ENCODE measurements around the gene EMILIN2. TPM values are rescaled to one million over a fixed set of nuclear protein-coding genes. Genes with fewer than 3 reads are reported as not detected.
"Not testable (repeated sequence)": the region's sequence is repeated elsewhere in the genome, so short reads cannot be mapped to it uniquely, and the experiment has no call there.

EMILIN2 gene
- 10 to 100 TPM; 25.4 to 26.3 TPM for total RNA-seq

GRCh38 chr18:2846636-2847316 lies at the start of gene EMILIN2:
Gene EMILIN2 (plus strand): TSS chr18:2847006. CDS start chr18:2847189, 183 bp downstream.
- ChIA-PET POLR2A (no interaction called here), CTCF (interaction anchor here (1.2 kb wide), 1 partner anchor 399 kb away, joined by 3 read pairs; no protein-coding TSS in a partner anchor)

GRCh38 chr18:2797951-2798350 lies 48.9 kb upstream of the EMILIN2 start:
- ChIA-PET CTCF (no interaction called here), POLR2A (no interaction called here)

- POLR2A ChIA-PET = no interaction called here
Observed at GRCh38 chr18:2799369-2799768, 47.4 kb upstream of the EMILIN2 start.

GRCh38 chr18:2805970-2806943 lies 40.5 kb upstream of the EMILIN2 start:
- POLR2A ChIA-PET = no interaction called here
- CTCF ChIA-PET = no interaction called here

More at GRCh38 chr18:2799369-2799768, 47.4 kb upstream of the EMILIN2 start:
- CTCF ChIA-PET = no interaction called here

GRCh38 chr18:2808640-2809039 lies 38.2 kb upstream of the EMILIN2 start:
- CTCF ChIA-PET = interaction anchor here (0.7 kb wide), 1 partner anchor 250 kb away, joined by 3 read pairs; no protein-coding TSS in a partner anchor
- POLR2A ChIA-PET = not testable (repeated sequence)

GRCh38 chr18:2809666-2810183 lies 37.1 kb upstream of the EMILIN2 start:
- POLR2A ChIA-PET = interaction anchor here (0.6 kb wide), 1 partner anchor 361 kb away, joined by 3 read pairs; no protein-coding TSS in a partner anchor

GRCh38 chr18:2811416-2811815 lies 35.4 kb upstream of the EMILIN2 start:
- ChIA-PET POLR2A (no interaction called here), CTCF (no interaction called here)

More at GRCh38 chr18:2809666-2810183, 37.1 kb upstream of the EMILIN2 start:
- CTCF ChIA-PET = interaction anchor here (0.6 kb wide), 1 partner anchor 36 kb away, joined by 3 read pairs; no protein-coding TSS in a partner anchor

GRCh38 chr18:2814928-2815327 lies 31.9 kb upstream of the EMILIN2 start:
- CTCF ChIA-PET = no interaction called here
- POLR2A ChIA-PET = no interaction called here

- POLR2A ChIA-PET = no interaction called here
- CTCF ChIA-PET = no interaction called here
Observed at GRCh38 chr18:2818281-2818680, 28.5 kb upstream of the EMILIN2 start.

- POLR2A ChIA-PET = no interaction called here
- CTCF ChIA-PET = interaction anchor here (0.6 kb wide), 1 partner anchor 329 kb away, joined by 5 read pairs; no protein-coding TSS in a partner anchor
Observed at GRCh38 chr18:2821695-2822094, 25.1 kb upstream of the EMILIN2 start.

GRCh38 chr18:2822213-2822921 lies 24.4 kb upstream of the EMILIN2 start:
- POLR2A ChIA-PET = no interaction called here
- CTCF ChIA-PET = interaction anchor here (0.6 kb wide), 1 partner anchor 328 kb away, joined by 5 read pairs; no protein-coding TSS in a partner anchor

GRCh38 chr18:2823202-2823601 lies 23.6 kb upstream of the EMILIN2 start:
- ChIA-PET CTCF (no interaction called here), POLR2A (no interaction called here)

GRCh38 chr18:2823966-2824365 lies 22.8 kb upstream of the EMILIN2 start:
- CTCF ChIA-PET = no interaction called here

GRCh38 chr18:2824865-2825264 lies 21.9 kb upstream of the EMILIN2 start:
- ChIA-PET CTCF (no interaction called here), POLR2A (no interaction called here)

More at GRCh38 chr18:2823966-2824365, 22.8 kb upstream of the EMILIN2 start:
- POLR2A ChIA-PET = no interaction called here

- ChIA-PET POLR2A (no interaction called here), CTCF (interaction anchor here (1.4 kb wide), 1 partner anchor 12 kb away, joined by 4 read pairs; no protein-coding TSS in a partner anchor)
Observed at GRCh38 chr18:2825613-2826175, 21.1 kb upstream of the EMILIN2 start.

- POLR2A ChIA-PET = no interaction called here
- CTCF ChIA-PET = interaction anchor here (0.9 to 1.4 kb wide), 2 partner anchors 13 to 64 kb away, joined by 4 to 6 read pairs; no protein-coding TSS in a partner anchor
Observed at GRCh38 chr18:2826581-2826980, 20.2 kb upstream of the EMILIN2 start.

GRCh38 chr18:2827061-2827460 lies 19.7 kb upstream of the EMILIN2 start:
- ChIA-PET POLR2A (no interaction called here), CTCF (interaction anchor here (0.7 to 0.9 kb wide), 2 partner anchors 22 to 64 kb away, joined by 4 to 6 read pairs; no protein-coding TSS in a partner anchor)

- CTCF ChIA-PET, POLR2A ChIA-PET: not testable (repeated sequence)
Observed at GRCh38 chr18:2836118-2836517, 10.7 kb upstream of the EMILIN2 start.

- POLR2A ChIA-PET, CTCF ChIA-PET: not testable (repeated sequence)
Observed at GRCh38 chr18:2837290-2837689, 9.5 kb upstream of the EMILIN2 start.
